H9 (cell line): ENCODE measurements around the gene CEMIP. TPM values are rescaled to one million over a fixed set of nuclear protein-coding genes. Genes with fewer than 3 reads are reported as not detected.
A peak's percentile ranks its signal among the peaks of the same experiment; 100 is the strongest.

Experiments used
- DNase-seq: peaks from one replicate; pipeline ENCODE4 v3.0.0-alpha.2; 2017
- H2AFZ ChIP-seq: one replicate; pipeline ENCODE4 v1.6.1; 2013; ENCODE audit warnings: mild to moderate bottlenecking, low read length, control low read depth, moderate library complexity
- H2AK5ac ChIP-seq: 2 replicates; pipeline ENCODE4 v1.6.1; 2013; ENCODE audit warnings: low read length, control low read depth, mixed read lengths; ENCODE audit not compliant: insufficient read length
- H2BK120ac ChIP-seq: one replicate; pipeline ENCODE4 v1.6.1; 2013; ENCODE audit warnings: low read depth, mild to moderate bottlenecking, low read length, control low read depth, inconsistent platforms; ENCODE audit not compliant: poor library complexity, severe bottlenecking
- H2BK12ac ChIP-seq: 2 replicates; pipeline ENCODE4 v1.6.1; 2013; ENCODE audit warnings: low read length, control low read depth, mixed read lengths, low read depth; ENCODE audit not compliant: insufficient read length
- H2BK15ac ChIP-seq: 2 replicates; pipeline ENCODE4 v1.6.1; 2013; ENCODE audit warnings: low read depth, low read length, control low read depth
- H2BK20ac ChIP-seq: one replicate; pipeline ENCODE4 v1.6.1; 2013; ENCODE audit warnings: low read depth, mild to moderate bottlenecking, low read length, control low read depth, inconsistent platforms; ENCODE audit not compliant: poor library complexity, severe bottlenecking
- H2BK5ac ChIP-seq: 2 replicates; pipeline ENCODE4 v1.6.1; 2013; ENCODE audit warnings: low read length, control low read depth, mixed read lengths; ENCODE audit not compliant: insufficient read length
- H3K14ac ChIP-seq: 2 replicates; pipeline ENCODE4 v1.6.1; 2013; ENCODE audit warnings: low read length, control low read depth; ENCODE audit not compliant: insufficient read depth
- H3K18ac ChIP-seq: 2 replicates; pipeline ENCODE4 v1.6.1; 2013; ENCODE audit warnings: low read depth, mild to moderate bottlenecking, mixed read lengths, low read length, control low read depth; ENCODE audit not compliant: insufficient read length
- H3K23ac ChIP-seq: 2 replicates; pipeline ENCODE4 v1.6.1; 2013; ENCODE audit warnings: low read length, control low read depth, mixed read lengths, low read depth; ENCODE audit not compliant: insufficient read length
- H3K23me2 ChIP-seq: 2 replicates; pipeline ENCODE4 v1.6.1; 2013; ENCODE audit warnings: low read depth, mild to moderate bottlenecking, mixed read lengths, low read length, control low read depth; ENCODE audit not compliant: insufficient read length, poor library complexity, severe bottlenecking
- H3K27ac ChIP-seq: 2 replicates; pipeline ENCODE4 v1.5.1; 2013; ENCODE audit warnings: low read length, control low read depth, mixed read lengths, low read depth; ENCODE audit not compliant: insufficient read length
- H3K27me3 ChIP-seq: 2 replicates; pipeline ENCODE4 v1.6.1; 2013; ENCODE audit warnings: low read length, control low read depth, inconsistent platforms; ENCODE audit not compliant: insufficient read depth
- H3K4ac ChIP-seq: 2 replicates; pipeline ENCODE4 v1.6.1; 2013; ENCODE audit warnings: low read depth, mild to moderate bottlenecking, control low read depth, inconsistent platforms, low read length, moderate library complexity
- H3K4me1 ChIP-seq: 2 replicates; pipeline ENCODE4 v1.6.1; 2013; ENCODE audit warnings: low read length, control low read depth, inconsistent platforms; ENCODE audit not compliant: insufficient read depth
- H3K4me2 ChIP-seq: 2 replicates; pipeline ENCODE4 v1.6.1; 2013; ENCODE audit warnings: low read length, control low read depth, mixed read lengths; ENCODE audit not compliant: insufficient read length, insufficient read depth
- H3K56ac ChIP-seq: 2 replicates; pipeline ENCODE4 v1.6.1; 2013; ENCODE audit warnings: low read depth, mild to moderate bottlenecking, mixed read lengths, low read length, control low read depth; ENCODE audit not compliant: insufficient read length
- H3K79me1 ChIP-seq: 2 replicates; pipeline ENCODE4 v1.6.1; 2013; ENCODE audit warnings: low read depth, mild to moderate bottlenecking, moderate library complexity, low read length, control low read depth, inconsistent platforms; ENCODE audit not compliant: insufficient read depth, poor library complexity, severe bottlenecking
- H3K79me2 ChIP-seq: 2 replicates; pipeline ENCODE4 v1.6.1; 2013; ENCODE audit warnings: low read length, control low read depth, inconsistent platforms; ENCODE audit not compliant: insufficient read depth
- H3K9ac ChIP-seq: 2 replicates; pipeline ENCODE4 v1.6.1; 2013; ENCODE audit warnings: low read length, control low read depth, mixed read lengths; ENCODE audit not compliant: insufficient read length; ENCODE audit errors: extremely low read depth
- H3K9me3 ChIP-seq: one replicate; pipeline ENCODE4 v1.6.1; 2013; ENCODE audit warnings: low read depth, low read length, inconsistent platforms; ENCODE audit not compliant: control insufficient read depth
- H3T11ph ChIP-seq: one replicate; pipeline ENCODE4 v1.6.1; 2013; ENCODE audit warnings: mild to moderate bottlenecking, low read length, control low read depth, inconsistent platforms
- H4K20me1 ChIP-seq: one replicate; pipeline ENCODE4 v1.6.1; 2013; ENCODE audit not compliant: control insufficient read depth, insufficient read length, insufficient read depth
- H4K5ac ChIP-seq: 2 replicates; pipeline ENCODE4 v1.6.1; 2013; ENCODE audit warnings: low read depth, mild to moderate bottlenecking, mixed read lengths, low read length, control low read depth; ENCODE audit not compliant: insufficient read length
- H4K8ac ChIP-seq: replicated peaks from 2 replicates; pipeline ENCODE4 v1.6.1; 2013; ENCODE audit warnings: low read length, control low read depth, mixed read lengths, low read depth; ENCODE audit not compliant: insufficient read length
- H4K91ac ChIP-seq: 2 replicates; pipeline ENCODE4 v1.6.1; 2013; ENCODE audit warnings: low read depth, mild to moderate bottlenecking, moderate library complexity, mixed read lengths, low read length, control low read depth; ENCODE audit not compliant: insufficient read length
- H3K27ac Mint-ChIP-seq, 3 experiments: 2 replicates in 2 of 3; 3 replicates in 1 of 3; pipeline ENCODE4 v1.8.0; 2020 to 2021; ENCODE audit warnings: mixed read lengths in 3 of 3, mild to moderate bottlenecking in 1 of 3, moderate library complexity in 1 of 3
- H3K27me3 Mint-ChIP-seq: 2 replicates; pipeline ENCODE4 v1.8.0; 2021; ENCODE audit warnings: low read depth, mild to moderate bottlenecking, moderate library complexity, mixed read lengths
- H3K36me3 Mint-ChIP-seq, 3 experiments: 2 replicates in 2 of 3; 3 replicates in 1 of 3; pipeline ENCODE4 v1.8.0; 2020 to 2021; ENCODE audit warnings: low read depth in 3 of 3, mixed read lengths in 3 of 3; ENCODE audit not compliant: insufficient read depth in 1 of 3
- H3K4me1 Mint-ChIP-seq, 2 experiments: 2 replicates each; pipeline ENCODE4 v1.8.0; 2020; ENCODE audit warnings: mixed read lengths in 2 of 2
- H3K4me3 Mint-ChIP-seq, 2 experiments: 2 replicates in 1 of 2; 3 replicates in 1 of 2; pipeline ENCODE4 v1.8.0; 2020 to 2021; ENCODE audit warnings: mild to moderate bottlenecking in 2 of 2, mixed read lengths in 2 of 2, moderate library complexity in 1 of 2
- H3K9me3 Mint-ChIP-seq, 2 experiments: 2 replicates in 1 of 2; 3 replicates in 1 of 2; pipeline ENCODE4 v1.8.0; 2020; ENCODE audit warnings: mild to moderate bottlenecking in 2 of 2, mixed read lengths in 2 of 2, moderate library complexity in 1 of 2
- CTCF ChIP-seq: fragments of 200-600 bp; sonication (generic); conservative IDR thresholded peaks from 3 replicates; pipeline ENCODE4 v1.8.0; 2021; ENCODE audit warnings: antibody characterized with exemption, mild to moderate bottlenecking
- WGBS: extraction: QIAGEN DNeasy Blood & Tissue Kit; methylation state at CpG from one replicate; pipeline ENCODE4 v1.1.7; 2013; ENCODE audit warnings: missing lambda C conversion rate, low lambda C conversion rate, mixed read lengths; ENCODE audit not compliant: insufficient read length; ENCODE audit errors: extremely low coverage; 5-methylcytosine and 5-hydroxymethylcytosine counted together
- total RNA-seq: library from RNA; stranded (reverse); gene quantifications from 2 replicates; pipeline ENCODE4 v1.2.1, GENCODE V29; 2021

Gene CEMIP
- total RNA-seq, 1 experiment from 2014 or later: 0.09 TPM

GRCh38 chr15:80978685-80979329 lies 199.6 kb downstream of the CEMIP start:
- Histone ChIP-seq H4K91ac (no peak overlapping the region), H3K14ac (no peak overlapping the region), H3K56ac (no peak overlapping the region), H3T11ph (no peak overlapping the region), H2AFZ (no peak overlapping the region), H3K18ac (no peak overlapping the region), H3K23ac (no peak overlapping the region), H4K5ac (no peak overlapping the region), H2BK20ac (no peak overlapping the region), H3K27ac (no peak overlapping the region), H3K4me1 (no peaks in the 10 kb centered on the region), H4K8ac (no peak overlapping the region), H3K23me2 (no peaks in the 10 kb centered on the region), H2BK5ac (no peak overlapping the region), H2BK120ac (no peak overlapping the region), H4K20me1 (no peaks in the 10 kb centered on the region), H2AK5ac (no peak overlapping the region), H2BK15ac (no peak overlapping the region), H3K4me2 (no peak overlapping the region), H3K4ac (no peak overlapping the region), H3K9me3 (no peaks in the 10 kb centered on the region), H3K9ac (no peak overlapping the region), H3K79me1 (peaks cover 15% of the 10 kb centered on the region), H3K79me2 (peaks cover 9% of the 10 kb centered on the region; the same call in 1 of the 2 replicates), H2BK12ac (no peak overlapping the region), H3K27me3 (no peaks in the 10 kb centered on the region)
- peak overlapping the region in 2 of 3 experiments; percentile 50 to 80; a peak in 3 of 7 replicates for H3K27ac Mint-ChIP-seq
- H3K4me1 Mint-ChIP-seq: peaks cover 18 to 26% of the 10 kb centered on the region in 2 experiments
- no peak for TF ChIP-seq CTCF
- peaks cover 22 to 56% (median 43%) of the 10 kb centered on the region in 3 experiments; a peak in 6 of 7 replicates for H3K36me3 Mint-ChIP-seq
- no peaks in the 10 kb centered on the region for H3K27me3 Mint-ChIP-seq
- no peak overlapping the region for H3K4me3 Mint-ChIP-seq
- no peak for DNase-seq
- no peaks in the 10 kb centered on the region for H3K9me3 Mint-ChIP-seq
- WGBS: no CpG with 5 or more reads among the region's 7 CpGs
